HG02642 (cell line): ENCODE data around the gene LMO7.

Experiments
- ATAC-seq: cut with Tn5 transposase; IDR thresholded peaks from one replicate; pipeline ENCODE4 v1.9.1; 2021; ENCODE audit warnings: mild to moderate bottlenecking; ENCODE audit not compliant: unreplicated experiment, poor library complexity

LMO7 gene

GRCh38 chr13:75829830-75830229, 193.7 kb downstream of the LMO7 start:
- no peak for ATAC-seq

- no peak for ATAC-seq
These were observed 194.7 kb downstream of the LMO7 start for GRCh38 chr13:75830842-75831241.

- no peak for ATAC-seq
These were observed 195.3 kb downstream of the LMO7 start for GRCh38 chr13:75831389-75831788.

- ATAC-seq = no peak
These were observed 196.7 kb downstream of the LMO7 start for GRCh38 chr13:75832812-75833211.

GRCh38 chr13:75836441-75836840, 200.3 kb downstream of the LMO7 start:
- ATAC-seq = no peak

GRCh38 chr13:75838366-75839005, 202.4 kb downstream of the LMO7 start:
- ATAC-seq = no peak

GRCh38 chr13:75839406-75839805, 203.3 kb downstream of the LMO7 start:
- no peak for ATAC-seq

GRCh38 chr13:75841905-75842304, 205.8 kb downstream of the LMO7 start:
- no peak for ATAC-seq

- no peak for ATAC-seq
These were observed 206.9 kb downstream of the LMO7 start for GRCh38 chr13:75843074-75843473.

- no peak for ATAC-seq
These were observed 207.9 kb downstream of the LMO7 start for GRCh38 chr13:75843991-75844390.

- ATAC-seq = no peak
These were observed 211.5 kb downstream of the LMO7 start for GRCh38 chr13:75847588-75847987.

GRCh38 chr13:75850916-75851315, 214.8 kb downstream of the LMO7 start:
- ATAC-seq = no peak

- ATAC-seq = no peak
These were observed 219.1 kb downstream of the LMO7 start for GRCh38 chr13:75855216-75855615.

- ATAC-seq = no peak
These were observed 219.7 kb downstream of the LMO7 start for GRCh38 chr13:75855847-75856246.

GRCh38 chr13:75857291-75857690, 221.2 kb downstream of the LMO7 start:
- ATAC-seq = no peak

GRCh38 chr13:75860935-75861334, 224.8 kb downstream of the LMO7 start:
- ATAC-seq = no peak

- no peak for ATAC-seq
These were observed 225.7 kb downstream of the LMO7 start for GRCh38 chr13:75861786-75862185.

- ATAC-seq = no peak
These were observed 228.6 kb downstream of the LMO7 start for GRCh38 chr13:75864718-75865117.

- no peak for ATAC-seq
These were observed 231.4 kb downstream of the LMO7 start for GRCh38 chr13:75867379-75868117.

GRCh38 chr13:75869981-75870380, 233.9 kb downstream of the LMO7 start:
- ATAC-seq = no peak

- no peak for ATAC-seq
These were observed 234.3 kb downstream of the LMO7 start for GRCh38 chr13:75870397-75870903.

GRCh38 chr13:75871059-75871458, 234.9 kb downstream of the LMO7 start:
- no peak for ATAC-seq
